Measurements from ENCODE around the gene LYST.

Gene LYST

GRCh38 chr1:235688096-235688495 is 178.6 kb downstream of the LYST start:
- H3K27ac ChIP-seq (ENCODE audit: low read length): no peak overlapping the region
- H3K9me3 ChIP-seq (ENCODE audit: control insufficient read depth, low read depth, low read length): no peaks in the 10 kb centered on the region
- no peaks in the 10 kb centered on the region for H3K36me3 ChIP-seq (ENCODE audit: control insufficient read depth, low read depth, low read length)
- H3K9ac ChIP-seq (ENCODE audit: low read length): no peak overlapping the region
- no peaks in the 10 kb centered on the region for H3K4me1 ChIP-seq (ENCODE audit: control insufficient read depth, low read depth, low read length)
- H3K4me3 ChIP-seq (ENCODE audit: low read length): no peak overlapping the region
- no peaks in the 10 kb centered on the region for H3K27me3 ChIP-seq (ENCODE audit: control insufficient read depth, insufficient read depth, low read length)

- Histone ChIP-seq H3K9me3 (ENCODE audit: control insufficient read depth, low read depth, low read length) (no peaks in the 10 kb centered on the region), H3K4me1 (ENCODE audit: control insufficient read depth, low read depth, low read length) (peaks cover 4% of the 10 kb centered on the region), H3K9ac (ENCODE audit: low read length) (no peak overlapping the region), H3K27ac (ENCODE audit: low read length) (no peak overlapping the region), H3K27me3 (ENCODE audit: control insufficient read depth, insufficient read depth, low read length) (no peaks in the 10 kb centered on the region), H3K36me3 (ENCODE audit: control insufficient read depth, low read depth, low read length) (no peaks in the 10 kb centered on the region), H3K4me3 (ENCODE audit: low read length) (no peak overlapping the region)
Measured at GRCh38 chr1:235683653-235684052, 183.1 kb downstream of the LYST start.

- H3K4me3 ChIP-seq (ENCODE audit: low read length): no peak overlapping the region
- H3K9me3 ChIP-seq (ENCODE audit: control insufficient read depth, low read depth, low read length): no peaks in the 10 kb centered on the region
- H3K27ac ChIP-seq (ENCODE audit: low read length): no peak overlapping the region
- no peaks in the 10 kb centered on the region for H3K36me3 ChIP-seq (ENCODE audit: control insufficient read depth, low read depth, low read length)
- H3K27me3 ChIP-seq (ENCODE audit: control insufficient read depth, insufficient read depth, low read length): no peaks in the 10 kb centered on the region
- H3K9ac ChIP-seq (ENCODE audit: low read length): no peak overlapping the region
- H3K4me1 ChIP-seq (ENCODE audit: control insufficient read depth, low read depth, low read length): peaks cover 4% of the 10 kb centered on the region
Measured at GRCh38 chr1:235682216-235682615, 184.5 kb downstream of the LYST start.

GRCh38 chr1:235679644-235680043 is 187.1 kb downstream of the LYST start:
- Histone ChIP-seq H3K27me3 (ENCODE audit: control insufficient read depth, insufficient read depth, low read length) (no peaks in the 10 kb centered on the region), H3K27ac (ENCODE audit: low read length) (no peak overlapping the region), H3K4me1 (ENCODE audit: control insufficient read depth, low read depth, low read length) (peaks cover 4% of the 10 kb centered on the region), H3K4me3 (ENCODE audit: low read length) (no peak overlapping the region), H3K36me3 (ENCODE audit: control insufficient read depth, low read depth, low read length) (no peaks in the 10 kb centered on the region), H3K9me3 (ENCODE audit: control insufficient read depth, low read depth, low read length) (peaks cover 2% of the 10 kb centered on the region), H3K9ac (ENCODE audit: low read length) (no peak overlapping the region)

- no peak overlapping the region for H3K9ac ChIP-seq (ENCODE audit: low read length)
- peaks cover 4% of the 10 kb centered on the region for H3K4me1 ChIP-seq (ENCODE audit: control insufficient read depth, low read depth, low read length)
- H3K36me3 ChIP-seq (ENCODE audit: control insufficient read depth, low read depth, low read length): no peaks in the 10 kb centered on the region
- H3K27ac ChIP-seq (ENCODE audit: low read length): no peak overlapping the region
- peaks cover 2% of the 10 kb centered on the region for H3K9me3 ChIP-seq (ENCODE audit: control insufficient read depth, low read depth, low read length)
- no peak overlapping the region for H3K4me3 ChIP-seq (ENCODE audit: low read length)
- H3K27me3 ChIP-seq (ENCODE audit: control insufficient read depth, insufficient read depth, low read length): no peaks in the 10 kb centered on the region
Measured at GRCh38 chr1:235679005-235679404, 187.7 kb downstream of the LYST start.

- Histone ChIP-seq H3K27ac (ENCODE audit: low read length) (no peak overlapping the region), H3K9me3 (ENCODE audit: control insufficient read depth, low read depth, low read length) (peaks cover 13% of the 10 kb centered on the region)
Measured at GRCh38 chr1:235675152-235675890, 191.4 kb downstream of the LYST start.

GRCh38 chr1:235673981-235674380 is 192.7 kb downstream of the LYST start:
- peaks cover 25% of the 10 kb centered on the region for H3K9me3 ChIP-seq (ENCODE audit: control insufficient read depth, low read depth, low read length)
- no peak overlapping the region for H3K27ac ChIP-seq (ENCODE audit: low read length)
- H3K9ac ChIP-seq (ENCODE audit: low read length): no peak overlapping the region
- H3K36me3 ChIP-seq (ENCODE audit: control insufficient read depth, low read depth, low read length): no peaks in the 10 kb centered on the region
- no peaks in the 10 kb centered on the region for H3K4me1 ChIP-seq (ENCODE audit: control insufficient read depth, low read depth, low read length)
- no peak overlapping the region for H3K4me3 ChIP-seq (ENCODE audit: low read length)
- no peaks in the 10 kb centered on the region for H3K27me3 ChIP-seq (ENCODE audit: control insufficient read depth, insufficient read depth, low read length)

More at GRCh38 chr1:235675152-235675890, 191.4 kb downstream of the LYST start:
- Histone ChIP-seq H3K9ac (ENCODE audit: low read length) (no peak overlapping the region), H3K36me3 (ENCODE audit: control insufficient read depth, low read depth, low read length) (no peaks in the 10 kb centered on the region), H3K27me3 (ENCODE audit: control insufficient read depth, insufficient read depth, low read length) (no peaks in the 10 kb centered on the region), H3K4me3 (ENCODE audit: low read length) (no peak overlapping the region), H3K4me1 (ENCODE audit: control insufficient read depth, low read depth, low read length) (no peaks in the 10 kb centered on the region)

GRCh38 chr1:235671992-235672391 is 194.7 kb downstream of the LYST start:
- Histone ChIP-seq H3K27me3 (ENCODE audit: control insufficient read depth, insufficient read depth, low read length) (no peaks in the 10 kb centered on the region), H3K36me3 (ENCODE audit: control insufficient read depth, low read depth, low read length) (no peaks in the 10 kb centered on the region), H3K4me1 (ENCODE audit: control insufficient read depth, low read depth, low read length) (no peaks in the 10 kb centered on the region), H3K4me3 (ENCODE audit: low read length) (no peak overlapping the region), H3K27ac (ENCODE audit: low read length) (no peak overlapping the region), H3K9ac (ENCODE audit: low read length) (no peak overlapping the region), H3K9me3 (ENCODE audit: control insufficient read depth, low read depth, low read length) (peaks cover 25% of the 10 kb centered on the region)

GRCh38 chr1:235670157-235670776 is 196.4 kb downstream of the LYST start:
- H3K36me3 ChIP-seq (ENCODE audit: control insufficient read depth, low read depth, low read length): no peaks in the 10 kb centered on the region
- H3K9ac ChIP-seq (ENCODE audit: low read length): no peak overlapping the region
- H3K27me3 ChIP-seq (ENCODE audit: control insufficient read depth, insufficient read depth, low read length): no peaks in the 10 kb centered on the region
- H3K4me3 ChIP-seq (ENCODE audit: low read length): no peak overlapping the region
- H3K4me1 ChIP-seq (ENCODE audit: control insufficient read depth, low read depth, low read length): no peaks in the 10 kb centered on the region
- peaks cover 22% of the 10 kb centered on the region for H3K9me3 ChIP-seq (ENCODE audit: control insufficient read depth, low read depth, low read length)
- no peak overlapping the region for H3K27ac ChIP-seq (ENCODE audit: low read length)

GRCh38 chr1:235669277-235669676 is 197.4 kb downstream of the LYST start:
- H3K9ac ChIP-seq (ENCODE audit: low read length): no peak overlapping the region
- H3K27me3 ChIP-seq (ENCODE audit: control insufficient read depth, insufficient read depth, low read length): no peaks in the 10 kb centered on the region
- H3K4me1 ChIP-seq (ENCODE audit: control insufficient read depth, low read depth, low read length): no peaks in the 10 kb centered on the region
- H3K27ac ChIP-seq (ENCODE audit: low read length): no peak overlapping the region
- H3K9me3 ChIP-seq (ENCODE audit: control insufficient read depth, low read depth, low read length): peaks cover 22% of the 10 kb centered on the region
- H3K4me3 ChIP-seq (ENCODE audit: low read length): no peak overlapping the region
- H3K36me3 ChIP-seq (ENCODE audit: control insufficient read depth, low read depth, low read length): no peaks in the 10 kb centered on the region

GRCh38 chr1:235663628-235664027 is 203.1 kb downstream of the LYST start:
- H3K27me3 ChIP-seq (ENCODE audit: control insufficient read depth, insufficient read depth, low read length): no peaks in the 10 kb centered on the region
- no peak overlapping the region for H3K27ac ChIP-seq (ENCODE audit: low read length)
- H3K4me1 ChIP-seq (ENCODE audit: control insufficient read depth, low read depth, low read length): peaks cover 18% of the 10 kb centered on the region
- H3K4me3 ChIP-seq (ENCODE audit: low read length): no peak overlapping the region
- no peak overlapping the region for H3K9ac ChIP-seq (ENCODE audit: low read length)
- H3K36me3 ChIP-seq (ENCODE audit: control insufficient read depth, low read depth, low read length): no peaks in the 10 kb centered on the region
- H3K9me3 ChIP-seq (ENCODE audit: control insufficient read depth, low read depth, low read length): no peaks in the 10 kb centered on the region

- H3K4me3 ChIP-seq (ENCODE audit: low read length): no peak overlapping the region
- no peaks in the 10 kb centered on the region for H3K36me3 ChIP-seq (ENCODE audit: control insufficient read depth, low read depth, low read length)
- H3K4me1 ChIP-seq (ENCODE audit: control insufficient read depth, low read depth, low read length): peaks cover 24% of the 10 kb centered on the region
- no peaks in the 10 kb centered on the region for H3K9me3 ChIP-seq (ENCODE audit: control insufficient read depth, low read depth, low read length)
- H3K9ac ChIP-seq (ENCODE audit: low read length): no peak overlapping the region
- H3K27ac ChIP-seq (ENCODE audit: low read length): no peak overlapping the region
- H3K27me3 ChIP-seq (ENCODE audit: control insufficient read depth, insufficient read depth, low read length): no peaks in the 10 kb centered on the region
Measured at GRCh38 chr1:235661568-235661967, 205.1 kb downstream of the LYST start.

All from iPS-18a (cell line).